GM19452 (cell line): ENCODE measurements around the gene TEX264.
"Not testable (repeated sequence)": the region's sequence is repeated elsewhere in the genome, so short reads cannot be mapped to it uniquely, and the experiment has no call there.

ENCODE experiments used
- ATAC-seq: cut with Tn5 transposase; IDR thresholded peaks from one replicate; pipeline ENCODE4 v1.9.1; 2021; ENCODE audit not compliant: unreplicated experiment

Gene TEX264

GRCh38 chr3:51712963-51713362, 41.9 kb downstream of the TEX264 start:
- no peak for ATAC-seq

- no peak for ATAC-seq
Measured at GRCh38 chr3:51715231-51715976, 44.4 kb downstream of the TEX264 start.

- ATAC-seq: no peak
Measured at GRCh38 chr3:51715977-51716294, 44.9 kb downstream of the TEX264 start.

- ATAC-seq: no peak
Measured at GRCh38 chr3:51716805-51717204, 45.8 kb downstream of the TEX264 start.

GRCh38 chr3:51717446-51717845, 46.4 kb downstream of the TEX264 start:
- no peak for ATAC-seq

GRCh38 chr3:51717947-51718346, 46.9 kb downstream of the TEX264 start:
- ATAC-seq: no peak

- ATAC-seq: no peak
Measured at GRCh38 chr3:51718547-51719409, 47.7 kb downstream of the TEX264 start.

GRCh38 chr3:51719410-51720025, 48.5 kb downstream of the TEX264 start:
- ATAC-seq: no peak

GRCh38 chr3:51720292-51721061, 49.4 kb downstream of the TEX264 start:
- ATAC-seq: no peak

- ATAC-seq: no peak
Measured at GRCh38 chr3:51721062-51721745, 50.2 kb downstream of the TEX264 start.

GRCh38 chr3:51722362-51722761, 51.3 kb downstream of the TEX264 start:
- ATAC-seq: no peak

- no peak for ATAC-seq
Measured at GRCh38 chr3:51727500-51727899, 56.4 kb downstream of the TEX264 start.

- no peak for ATAC-seq
Measured at GRCh38 chr3:51729042-51729633, 58.1 kb downstream of the TEX264 start.

GRCh38 chr3:51733859-51734571, 63.0 kb downstream of the TEX264 start:
- no peak for ATAC-seq

GRCh38 chr3:51734572-51734907, 63.5 kb downstream of the TEX264 start:
- no peak for ATAC-seq

GRCh38 chr3:51735039-51735438, 64.0 kb downstream of the TEX264 start:
- ATAC-seq: no peak

GRCh38 chr3:51735950-51736349, 64.9 kb downstream of the TEX264 start:
- no peak for ATAC-seq

GRCh38 chr3:51739110-51739509, 68.1 kb downstream of the TEX264 start:
- no peak for ATAC-seq

- ATAC-seq: not testable (repeated sequence)
Measured at GRCh38 chr3:51742320-51742719, 71.3 kb downstream of the TEX264 start.

GRCh38 chr3:51742978-51743377, 71.9 kb downstream of the TEX264 start:
- ATAC-seq: not testable (repeated sequence)
